ENCODE results near the gene ANGPT4.

Gene ANGPT4

GRCh38 chr20:823574-823902 lies 92.6 kb downstream of the ANGPT4 start:
- H3K4me3 ChIP-seq (ENCODE audit: low read length), result no peak overlapping the region
- no peak for TF ChIP-seq CTCF (conservative IDR thresholded peaks at IDR 0.05; ENCODE audit: low read depth, low read length)
- DNase-seq (ENCODE audit: low read depth), result no peak

GRCh38 chr20:822651-823573 lies 93.2 kb downstream of the ANGPT4 start:
- no peak overlapping the region for H3K4me3 ChIP-seq (ENCODE audit: low read length)
- TF ChIP-seq CTCF (conservative IDR thresholded peaks at IDR 0.05; ENCODE audit: low read depth, low read length), result no peak
- no peak for DNase-seq (ENCODE audit: low read depth)

- no peak for DNase-seq (ENCODE audit: low read depth)
- no peak overlapping the region for H3K4me3 ChIP-seq (ENCODE audit: low read length)
- TF ChIP-seq CTCF (conservative IDR thresholded peaks at IDR 0.05; ENCODE audit: low read depth, low read length), result no peak
Observed at GRCh38 chr20:821731-822065, 94.4 kb downstream of the ANGPT4 start.

- no peak for DNase-seq (ENCODE audit: low read depth)
- no peak for TF ChIP-seq CTCF (conservative IDR thresholded peaks at IDR 0.05; ENCODE audit: low read depth, low read length)
- no peak overlapping the region for H3K4me3 ChIP-seq (ENCODE audit: low read length)
Observed at GRCh38 chr20:821046-821730, 94.9 kb downstream of the ANGPT4 start.

- H3K4me3 ChIP-seq (ENCODE audit: low read length), result no peak overlapping the region
- TF ChIP-seq CTCF (conservative IDR thresholded peaks at IDR 0.05; ENCODE audit: low read depth, low read length), result no peak
- DNase-seq (ENCODE audit: low read depth), result no peak
Observed at GRCh38 chr20:820323-820953, 95.7 kb downstream of the ANGPT4 start.
